GM21723 (cell line): ENCODE measurements around the gene FGF19.

ENCODE experiments used
- ATAC-seq: cut with Tn5 transposase; IDR thresholded peaks from one replicate; pipeline ENCODE4 v1.9.1; 2021; ENCODE audit warnings: mild to moderate bottlenecking, moderate library complexity; ENCODE audit not compliant: unreplicated experiment

Gene FGF19

GRCh38 chr11:69718912-69719311 is 15.1 kb upstream of the FGF19 start:
- no peak for ATAC-seq

- ATAC-seq, result no peak
These were observed 14.3 kb upstream of the FGF19 start for GRCh38 chr11:69718147-69718546.

DNA sequence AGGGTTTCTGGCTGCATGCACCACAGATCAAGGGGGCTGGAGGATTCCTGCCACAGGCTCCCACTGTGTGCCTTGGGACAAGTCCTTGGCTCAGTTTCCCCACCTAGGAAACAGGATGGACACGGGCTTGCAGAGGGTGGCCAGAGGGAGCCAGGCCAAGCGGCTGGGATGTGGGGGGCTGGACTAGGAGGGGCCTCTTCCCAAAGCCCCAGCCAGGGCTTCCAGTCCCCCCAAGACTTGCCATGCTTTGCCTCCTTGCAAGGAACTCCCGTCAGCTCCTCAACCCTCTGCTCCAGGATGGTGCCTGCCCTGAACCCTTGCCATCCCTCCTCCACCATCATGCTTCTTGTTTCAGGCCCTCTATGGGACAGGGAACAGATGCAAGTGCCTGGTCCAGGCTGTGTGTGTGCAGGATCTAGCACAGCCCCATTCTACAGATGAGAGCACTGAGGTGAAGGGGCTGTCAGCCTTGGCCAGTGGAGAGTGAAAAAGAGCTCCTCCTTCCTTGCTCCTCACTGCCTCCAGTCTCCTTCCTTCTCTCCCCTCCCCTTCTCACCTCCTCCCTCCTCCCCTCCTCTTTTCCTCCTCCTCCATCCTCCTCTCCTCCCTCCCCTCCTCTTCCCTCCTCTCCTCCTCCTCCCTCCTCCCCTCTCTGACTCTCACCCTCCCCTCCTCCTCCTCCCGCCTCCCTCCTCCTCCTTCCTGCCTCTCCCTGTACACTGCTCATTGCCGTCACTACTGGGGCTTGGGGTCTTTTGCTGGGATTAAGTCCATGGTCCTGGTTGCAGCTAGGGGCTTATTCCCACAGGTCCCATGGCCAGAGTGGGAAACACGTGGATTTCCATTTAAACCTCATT is 13.3 kb upstream of the FGF19 start:
- no peak for ATAC-seq

- ATAC-seq, result no peak
These were observed 12.3 kb upstream of the FGF19 start for GRCh38 chr11:69716099-69716498.

GRCh38 chr11:69715446-69715845 is 11.6 kb upstream of the FGF19 start:
- no peak for ATAC-seq

DNA sequence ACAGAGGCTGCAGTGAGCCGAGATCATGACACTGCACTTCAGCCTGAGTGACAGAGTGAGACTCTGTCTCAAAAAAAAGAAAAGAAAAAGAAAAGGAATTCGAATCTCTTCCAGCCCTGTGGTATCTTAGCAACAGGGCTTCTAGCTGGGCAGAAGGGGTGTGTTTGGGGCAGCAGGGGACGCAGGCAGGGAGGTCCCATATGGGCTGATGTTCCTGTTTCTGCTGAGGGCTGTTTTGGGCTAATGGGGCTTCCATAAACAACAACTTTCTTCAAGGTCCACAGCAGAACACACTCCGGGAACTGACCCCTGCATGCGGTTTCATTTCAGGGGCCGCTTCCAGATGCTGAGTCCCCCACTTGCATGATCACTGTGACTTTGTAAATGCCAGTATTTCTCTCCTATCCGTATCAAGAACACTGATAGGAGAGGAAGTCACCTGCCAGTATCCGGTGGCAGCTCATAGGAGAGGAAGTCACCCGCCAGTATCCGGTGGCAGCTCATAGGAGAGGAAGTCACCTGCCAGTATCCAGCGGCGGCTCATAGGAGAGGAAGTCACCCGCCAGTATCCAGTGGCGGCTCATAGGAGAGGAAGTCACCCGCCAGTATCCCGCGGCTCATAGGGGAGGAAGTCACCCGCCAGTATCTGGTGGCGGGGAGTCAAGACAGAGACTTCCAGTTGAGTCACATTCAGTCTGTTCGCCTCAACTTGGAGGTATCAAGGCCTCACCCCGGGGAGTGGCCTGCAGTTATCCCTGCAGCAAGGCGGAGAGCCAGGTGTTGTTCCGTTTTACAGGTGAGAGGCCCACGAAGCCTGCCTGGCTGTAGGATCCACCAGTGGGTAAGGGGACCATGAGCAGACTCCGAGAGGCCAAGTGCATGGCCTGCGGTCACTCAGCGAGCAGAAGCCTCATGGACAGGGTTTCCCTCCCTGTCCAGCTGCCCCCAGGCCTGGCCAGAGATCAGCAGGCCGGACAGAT is 8.3 kb upstream of the FGF19 start:
- ATAC-seq, result no peak

DNA sequence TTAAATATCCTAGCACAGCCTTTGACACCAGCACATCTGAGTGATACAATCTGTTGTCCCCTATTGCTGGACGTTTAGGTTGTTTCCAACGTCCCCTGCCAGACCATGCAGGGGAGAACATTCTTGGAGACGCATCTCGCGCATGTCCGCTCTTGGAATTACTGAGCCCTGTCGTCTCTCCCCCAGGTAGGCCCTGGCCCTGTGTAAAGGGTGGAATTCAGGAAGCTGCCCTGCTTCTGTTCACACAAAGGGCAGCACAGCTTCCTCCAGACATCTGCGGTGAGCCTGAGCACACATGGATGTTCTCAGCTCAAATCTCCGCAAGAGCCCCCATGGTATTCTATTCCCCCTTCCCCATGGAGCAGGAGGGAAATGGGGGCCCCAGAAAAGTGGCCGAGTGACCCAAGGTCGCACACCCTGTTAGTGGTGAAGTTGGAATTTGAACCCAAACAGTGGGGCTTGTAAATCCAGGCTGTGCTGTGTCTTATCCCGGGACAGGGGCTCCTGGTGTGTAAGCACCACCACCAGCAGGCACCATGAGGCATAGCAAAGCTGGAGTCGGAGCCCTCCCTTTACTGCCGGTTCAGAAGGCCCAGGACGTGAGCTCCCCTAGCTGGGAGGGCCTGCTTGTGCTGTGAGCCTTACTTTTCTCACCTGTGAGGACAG is 5.0 kb upstream of the FGF19 start:
- ATAC-seq, result no peak

DNA sequence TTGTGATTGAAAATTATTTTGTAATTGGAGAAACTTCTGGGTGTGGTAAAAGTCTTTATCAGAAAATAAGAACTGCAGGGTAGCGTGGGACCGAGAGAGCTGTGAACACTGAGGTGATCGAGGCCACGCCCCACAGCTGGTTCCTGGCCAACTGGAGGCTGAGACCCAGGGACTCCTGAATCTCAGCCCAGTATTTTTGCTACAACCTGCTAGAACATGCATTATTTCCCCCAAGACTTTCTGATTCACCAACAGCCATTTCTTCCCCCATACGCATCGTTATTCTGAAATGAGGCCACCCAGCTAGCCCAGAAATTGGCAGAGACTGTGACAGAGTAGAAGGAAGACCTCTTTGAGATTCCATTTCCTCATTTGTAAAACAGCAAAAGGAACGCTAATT is 3.4 kb upstream of the FGF19 start:
- no peak for ATAC-seq

- ATAC-seq, result no peak
These were observed 2.3 kb upstream of the FGF19 start for GRCh38 chr11:69705901-69706787.

DNA sequence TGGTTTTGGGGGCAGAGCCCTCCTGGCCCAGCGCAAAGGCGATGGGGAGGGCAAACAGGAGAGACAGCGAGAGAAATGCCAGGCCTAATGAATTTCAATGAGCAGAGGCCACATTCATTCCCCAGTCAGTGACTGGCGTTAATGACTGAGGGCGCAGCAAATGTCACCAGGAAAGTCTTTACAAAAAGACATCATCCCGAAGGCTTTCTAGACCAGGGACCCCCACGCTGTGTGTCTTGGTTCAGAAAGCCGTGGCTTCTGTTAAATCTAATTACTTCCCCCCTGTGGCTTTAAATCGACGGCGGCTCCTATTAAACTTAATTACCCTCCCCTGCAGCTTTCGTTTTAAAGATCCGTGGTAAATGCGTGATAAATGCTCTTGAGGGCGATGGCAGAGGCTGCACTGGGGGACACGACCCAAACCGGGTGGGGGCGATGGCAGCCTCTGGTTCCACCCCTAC is 1.6 kb upstream of the FGF19 start:
- ATAC-seq, result no peak

DNA sequence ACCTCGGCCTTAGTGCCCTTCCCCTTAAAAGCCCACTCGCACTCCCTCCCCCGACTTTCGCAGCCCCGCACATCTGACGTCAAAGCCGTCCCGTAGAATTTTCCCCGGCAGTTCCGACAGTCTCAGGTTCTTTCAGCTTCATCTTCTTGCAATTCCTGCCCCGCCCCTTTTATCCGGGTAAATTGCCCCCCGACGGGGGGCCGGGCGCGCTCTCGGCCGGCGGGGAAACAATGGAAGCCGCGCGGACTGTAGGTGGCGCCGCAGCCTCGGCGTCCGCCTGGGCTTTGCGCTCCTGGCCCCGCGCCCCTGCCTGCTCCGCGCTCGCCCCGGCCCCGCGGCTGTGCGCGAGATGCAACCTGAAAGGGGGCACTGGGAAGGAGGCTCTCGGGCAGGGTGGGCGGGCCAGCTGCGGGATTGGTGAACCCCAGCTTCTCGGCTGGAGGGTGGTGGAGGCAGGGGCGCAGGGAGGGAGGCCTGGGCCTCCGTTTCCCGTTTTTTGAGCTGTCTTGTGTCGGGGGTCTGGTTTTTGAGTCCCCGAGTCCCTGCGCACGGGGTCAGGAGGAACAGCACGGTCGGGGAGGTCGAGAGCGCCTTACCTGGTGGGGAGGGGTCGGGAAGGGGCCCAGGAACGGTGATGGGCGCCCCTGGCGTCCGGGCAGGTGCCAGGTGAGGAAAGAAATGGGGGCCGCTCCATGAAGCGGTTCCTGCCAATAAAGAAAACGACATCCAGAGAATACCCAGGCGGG is 859 bp upstream of the FGF19 start:
- no peak for ATAC-seq

DNA sequence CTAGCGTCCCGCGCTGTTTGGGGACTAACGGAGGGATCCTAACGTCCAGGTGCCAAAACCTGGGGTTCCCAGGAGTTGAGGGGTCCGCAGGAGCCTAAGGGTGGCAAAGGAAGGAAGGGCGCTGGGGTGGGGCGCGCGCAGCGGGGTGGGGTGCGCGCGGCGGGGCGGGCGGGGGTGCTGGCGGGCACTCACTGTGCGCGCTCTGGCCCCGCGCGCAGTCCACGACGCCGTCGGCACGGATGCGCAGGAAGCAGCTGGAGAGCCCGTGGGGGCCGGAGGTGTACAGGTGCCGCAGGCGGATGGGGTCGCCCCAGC is 412 bp downstream of the FGF19 start:
- no peak for ATAC-seq

- no peak for ATAC-seq
These were observed 911 bp downstream of the FGF19 start for GRCh38 chr11:69702769-69703452.

- no peak for ATAC-seq
These were observed 1.6 kb downstream of the FGF19 start for GRCh38 chr11:69702239-69702691.

DNA sequence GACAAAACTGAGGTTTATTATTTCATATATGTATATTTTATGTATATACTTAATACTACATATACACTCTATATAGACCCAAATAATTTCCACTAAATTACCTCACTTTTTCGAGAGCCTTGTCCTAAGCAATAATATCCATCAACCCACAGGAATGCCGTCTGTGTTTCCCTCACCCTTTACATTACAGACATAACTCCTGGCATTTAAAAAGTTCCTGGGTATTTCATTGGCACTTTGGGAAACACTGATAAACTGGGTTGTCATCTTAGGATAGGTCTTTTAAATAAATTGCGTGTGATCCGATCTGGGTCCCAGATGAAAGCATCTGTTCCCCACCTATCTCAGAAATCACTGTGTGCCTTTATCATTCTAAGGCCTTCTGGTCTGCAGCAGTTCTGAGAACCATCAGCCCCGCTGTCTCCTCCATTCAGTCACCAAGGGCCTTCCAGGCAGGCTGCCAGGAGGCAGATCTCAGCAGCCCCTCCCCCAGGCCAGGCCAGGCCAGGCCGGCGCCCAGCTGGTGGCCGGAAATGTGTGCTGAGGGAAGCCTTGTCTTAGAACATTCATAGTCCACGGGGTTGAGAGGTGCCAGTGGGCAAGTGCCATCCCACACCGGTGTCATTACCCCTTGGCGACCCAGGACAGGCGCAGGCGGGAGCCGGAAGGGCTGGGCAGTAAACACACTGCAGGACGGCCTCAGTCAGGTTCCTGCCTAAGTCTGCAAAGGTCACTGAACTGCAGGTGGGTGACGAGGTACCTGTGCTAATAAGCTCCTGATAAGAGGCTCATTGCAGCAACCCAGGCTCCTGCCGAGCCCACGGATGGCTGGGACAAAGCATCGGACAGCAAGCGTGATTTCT is 3.3 kb downstream of the FGF19 start:
- ATAC-seq, result no peak

- no peak for ATAC-seq
These were observed 4.6 kb downstream of the FGF19 start for GRCh38 chr11:69699213-69699612.

GRCh38 chr11:69698362-69698761 is 5.5 kb downstream of the FGF19 start:
- no peak for ATAC-seq

DNA sequence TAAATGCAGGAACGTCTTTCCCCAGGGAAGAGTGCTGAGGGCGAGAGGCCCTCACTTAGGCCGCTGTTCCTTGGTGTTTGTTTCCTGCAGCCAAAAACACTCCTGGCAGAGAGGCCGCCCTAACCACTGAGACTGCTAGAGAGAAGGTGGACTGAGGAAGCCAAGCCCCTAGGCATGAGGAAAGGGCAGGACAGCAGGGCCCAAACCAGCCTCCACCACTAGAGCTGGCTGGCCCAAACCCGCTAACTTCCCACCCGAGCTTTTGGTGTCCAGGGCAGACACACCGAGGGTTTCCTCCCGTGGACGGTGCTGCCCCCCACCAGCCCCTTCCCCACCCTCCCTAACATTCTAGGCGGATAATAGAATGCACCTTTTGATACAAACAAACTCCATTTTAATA is 6.0 kb downstream of the FGF19 start:
- ATAC-seq, result no peak
